ENCODE measurements around the gene ZNF212. TPM values are rescaled to one million over a fixed set of nuclear protein-coding genes. Genes with fewer than 3 reads are reported as not detected.
A peak's percentile ranks its signal among the peaks of the same experiment; 100 is the strongest.
"Not testable (repeated sequence)": the region's sequence is repeated elsewhere in the genome, so short reads cannot be mapped to it uniquely, and the experiment has no call there.

ZNF212 gene
- total RNA-seq, 4 donors from 2014 or later: 7.1 to 17.9 (median 9.9) TPM

- 91% methylated on average over 21 of the region's 21 CpGs for WGBS
Measured at GRCh38 chr7:149266451-149266850, 27.0 kb downstream of the ZNF212 start.

GRCh38 chr7:149267733-149268132, 28.3 kb downstream of the ZNF212 start:
- H3K27ac ChIP-seq: no peak overlapping the region
- H3K36me3 ChIP-seq: peaks cover 72% of the 10 kb centered on the region
- H3K4me1 ChIP-seq: peaks cover 11% of the 10 kb centered on the region
- TF ChIP-seq POLR2A (IDR thresholded peaks at IDR 0.05) (no peak), EP300 (IDR thresholded peaks at IDR 0.05) (no peak), POLR2AphosphoS5 (IDR thresholded peaks at IDR 0.05) (no peak), CTCF (IDR thresholded peaks at IDR 0.05) (no peak)
- 96% methylated on average over 8 of the region's 8 CpGs for WGBS
- H3K27me3 ChIP-seq: no peaks in the 10 kb centered on the region
- DNase-seq (ENCODE audit: low spot score in 2 of 2): peak in 1 of 2 donors; percentile 35
- H3K4me3 ChIP-seq: no peak overlapping the region
- H3K9me3 ChIP-seq: no peaks in the 10 kb centered on the region

More at GRCh38 chr7:149266451-149266850, 27.0 kb downstream of the ZNF212 start:
- DNase-seq (ENCODE audit: low spot score in 2 of 2): peak in 1 of 2 donors; percentile 55
- Histone ChIP-seq H3K27ac (no peak overlapping the region), H3K4me3 (no peak overlapping the region), H3K36me3 (peaks cover 61% of the 10 kb centered on the region), H3K9me3 (no peaks in the 10 kb centered on the region), H3K4me1 (peaks cover 22% of the 10 kb centered on the region), H3K27me3 (no peaks in the 10 kb centered on the region)
- TF ChIP-seq POLR2A (IDR thresholded peaks at IDR 0.05): no peak

GRCh38 chr7:149274424-149274823, 35.0 kb downstream of the ZNF212 start:
- H3K36me3 ChIP-seq: peaks cover 73% of the 10 kb centered on the region
- DNase-seq (ENCODE audit: low spot score in 2 of 2); H3K4me3 ChIP-seq; H3K27me3 ChIP-seq; H3K27ac ChIP-seq; H3K4me1 ChIP-seq; H3K9me3 ChIP-seq: not testable (repeated sequence)
- 92% methylated on average over 8 of the region's 8 CpGs for WGBS

- TF ChIP-seq EP300 (IDR thresholded peaks at IDR 0.05): no peak
- no peak for TF ChIP-seq CTCF (IDR thresholded peaks at IDR 0.05)
- TF ChIP-seq POLR2AphosphoS5 (IDR thresholded peaks at IDR 0.05): no peak
- TF ChIP-seq POLR2A (IDR thresholded peaks at IDR 0.05): no peak
- no peaks in the 10 kb centered on the region for H3K4me1 ChIP-seq
- H3K36me3 ChIP-seq: peaks cover 66% of the 10 kb centered on the region
- no peak overlapping the region for H3K27ac ChIP-seq
- no peaks in the 10 kb centered on the region for H3K9me3 ChIP-seq
- no peak overlapping the region for H3K4me3 ChIP-seq
- DNase-seq (ENCODE audit: low spot score in 2 of 2): no peak
- H3K27me3 ChIP-seq: no peaks in the 10 kb centered on the region
- whole genome bisulfite sequencing: 96% methylated on average over 9 of the region's 9 CpGs
Measured at GRCh38 chr7:149277871-149278270, 38.4 kb downstream of the ZNF212 start.

- Histone ChIP-seq H3K36me3 (peaks cover 60% of the 10 kb centered on the region), H3K27me3 (no peaks in the 10 kb centered on the region), H3K27ac (no peak overlapping the region), H3K4me1 (no peaks in the 10 kb centered on the region), H3K9me3 (no peaks in the 10 kb centered on the region), H3K4me3 (no peak overlapping the region)
- TF ChIP-seq POLR2AphosphoS5 (IDR thresholded peaks at IDR 0.05) (no peak), EP300 (IDR thresholded peaks at IDR 0.05) (no peak), POLR2A (IDR thresholded peaks at IDR 0.05) (no peak), CTCF (IDR thresholded peaks at IDR 0.05) (no peak)
- no peak for DNase-seq (ENCODE audit: low spot score in 2 of 2)
- WGBS: 98% methylated on average over 11 of the region's 11 CpGs
Measured at GRCh38 chr7:149278396-149278795, 38.9 kb downstream of the ZNF212 start.

- no peak for TF ChIP-seq CTCF (IDR thresholded peaks at IDR 0.05)
- no peak for TF ChIP-seq POLR2AphosphoS5 (IDR thresholded peaks at IDR 0.05)
- TF ChIP-seq EP300 (IDR thresholded peaks at IDR 0.05): no peak
- no peak for TF ChIP-seq POLR2A (IDR thresholded peaks at IDR 0.05)
- Histone ChIP-seq H3K27ac (no peak overlapping the region), H3K4me1 (no peaks in the 10 kb centered on the region), H3K4me3 (no peak overlapping the region), H3K9me3 (no peaks in the 10 kb centered on the region), H3K36me3 (peaks cover 56% of the 10 kb centered on the region), H3K27me3 (no peaks in the 10 kb centered on the region)
- WGBS: 93% methylated on average over 17 of the region's 17 CpGs
- DNase-seq (ENCODE audit: low spot score in 2 of 2): no peak
Measured at GRCh38 chr7:149279111-149279743, 39.8 kb downstream of the ZNF212 start.
